HL-60 (cell line): ENCODE results near the gene CFL1.

ENCODE experiments used
- POLR2AphosphoS5 ChIP-seq: IDR thresholded peaks from 2 replicates; pipeline ENCODE4 v1.6.1; 2012; ENCODE audit warnings: low read depth
- TF ChIP-seq, protein P1 (sequence below): IDR thresholded peaks from one replicate; pipeline ENCODE4 v1.5.1; 2011; ENCODE audit warnings: low read length, control low read depth, inconsistent platforms; ENCODE audit not compliant: insufficient read depth

- no peak for TF ChIP-seq POLR2AphosphoS5
- TF ChIP-seq, protein P1, sequence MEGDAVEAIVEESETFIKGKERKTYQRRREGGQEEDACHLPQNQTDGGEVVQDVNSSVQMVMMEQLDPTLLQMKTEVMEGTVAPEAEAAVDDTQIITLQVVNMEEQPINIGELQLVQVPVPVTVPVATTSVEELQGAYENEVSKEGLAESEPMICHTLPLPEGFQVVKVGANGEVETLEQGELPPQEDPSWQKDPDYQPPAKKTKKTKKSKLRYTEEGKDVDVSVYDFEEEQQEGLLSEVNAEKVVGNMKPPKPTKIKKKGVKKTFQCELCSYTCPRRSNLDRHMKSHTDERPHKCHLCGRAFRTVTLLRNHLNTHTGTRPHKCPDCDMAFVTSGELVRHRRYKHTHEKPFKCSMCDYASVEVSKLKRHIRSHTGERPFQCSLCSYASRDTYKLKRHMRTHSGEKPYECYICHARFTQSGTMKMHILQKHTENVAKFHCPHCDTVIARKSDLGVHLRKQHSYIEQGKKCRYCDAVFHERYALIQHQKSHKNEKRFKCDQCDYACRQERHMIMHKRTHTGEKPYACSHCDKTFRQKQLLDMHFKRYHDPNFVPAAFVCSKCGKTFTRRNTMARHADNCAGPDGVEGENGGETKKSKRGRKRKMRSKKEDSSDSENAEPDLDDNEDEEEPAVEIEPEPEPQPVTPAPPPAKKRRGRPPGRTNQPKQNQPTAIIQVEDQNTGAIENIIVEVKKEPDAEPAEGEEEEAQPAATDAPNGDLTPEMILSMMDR: no peak
Observed at GRCh38 chr11:65898656-65899355, 40.8 kb upstream of the CFL1 start.
